Measurements from ENCODE around the gene PRKAR2A. TPM values are rescaled to one million over a fixed set of nuclear protein-coding genes. Genes with fewer than 3 reads are reported as not detected.
"Not testable (repeated sequence)": the region's sequence is repeated elsewhere in the genome, so short reads cannot be mapped to it uniquely, and the experiment has no call there.

Gene PRKAR2A
- total RNA-seq, 1 experiment from 2014 or later = 61.3 TPM

DNA sequence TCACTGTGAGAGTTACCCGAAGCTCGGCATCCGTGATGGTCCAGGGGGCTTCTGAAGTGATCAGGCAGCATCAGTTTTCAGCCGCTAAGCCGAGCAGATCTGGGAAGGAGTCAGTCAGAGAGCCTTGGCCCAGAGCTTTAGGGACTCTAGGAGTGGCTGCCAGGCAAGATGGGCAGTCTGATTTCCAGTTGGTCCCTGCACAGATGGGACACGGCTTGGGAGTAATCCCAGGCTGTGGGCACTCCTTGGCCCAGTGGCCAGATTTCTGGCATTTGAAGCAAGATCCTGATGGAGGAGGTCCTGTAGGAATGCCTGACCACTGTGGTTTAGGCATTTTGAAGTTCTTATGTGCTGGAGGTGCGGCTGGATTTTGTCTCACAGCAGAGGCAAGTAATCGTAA, 120.2 kb downstream of the PRKAR2A start:
- POLR2A ChIA-PET = interaction anchor here (0.9 kb wide), 1 partner anchor 11 kb away, joined by 5 read pairs; the partner anchor contains the start of gene IP6K2
- no peak for DNase-seq (ENCODE audit: unreplicated experiment)
- intact Hi-C loops (cut with micrococcal nuclease) = no loop called here
- H3K9me3 Mint-ChIP-seq (ENCODE audit: unreplicated experiment) = no peaks in the 10 kb centered on the region
- no peaks in the 10 kb centered on the region for H3K4me1 Mint-ChIP-seq (ENCODE audit: insufficient read depth, unreplicated experiment)
- no peaks in the 10 kb centered on the region for H3K27me3 Mint-ChIP-seq (ENCODE audit: insufficient read depth, unreplicated experiment)
- CTCF ChIA-PET = interaction anchor here (4.4 kb wide), 1 partner anchor 12 kb away, joined by 25 read pairs; no protein-coding TSS in a partner anchor
- BruUV-seq (replicated peaks) = no TSS peak
- no peak overlapping the region for H3K4me3 Mint-ChIP-seq (ENCODE audit: unreplicated experiment)
- no peak for TF ChIP-seq CTCF (IDR thresholded peaks at IDR 0.05; ENCODE audit: unreplicated experiment)
- H3K36me3 Mint-ChIP-seq (ENCODE audit: insufficient read depth, unreplicated experiment) = no peaks in the 10 kb centered on the region
- H3K27ac Mint-ChIP-seq (ENCODE audit: low read depth, unreplicated experiment) = no peak overlapping the region

DNA sequence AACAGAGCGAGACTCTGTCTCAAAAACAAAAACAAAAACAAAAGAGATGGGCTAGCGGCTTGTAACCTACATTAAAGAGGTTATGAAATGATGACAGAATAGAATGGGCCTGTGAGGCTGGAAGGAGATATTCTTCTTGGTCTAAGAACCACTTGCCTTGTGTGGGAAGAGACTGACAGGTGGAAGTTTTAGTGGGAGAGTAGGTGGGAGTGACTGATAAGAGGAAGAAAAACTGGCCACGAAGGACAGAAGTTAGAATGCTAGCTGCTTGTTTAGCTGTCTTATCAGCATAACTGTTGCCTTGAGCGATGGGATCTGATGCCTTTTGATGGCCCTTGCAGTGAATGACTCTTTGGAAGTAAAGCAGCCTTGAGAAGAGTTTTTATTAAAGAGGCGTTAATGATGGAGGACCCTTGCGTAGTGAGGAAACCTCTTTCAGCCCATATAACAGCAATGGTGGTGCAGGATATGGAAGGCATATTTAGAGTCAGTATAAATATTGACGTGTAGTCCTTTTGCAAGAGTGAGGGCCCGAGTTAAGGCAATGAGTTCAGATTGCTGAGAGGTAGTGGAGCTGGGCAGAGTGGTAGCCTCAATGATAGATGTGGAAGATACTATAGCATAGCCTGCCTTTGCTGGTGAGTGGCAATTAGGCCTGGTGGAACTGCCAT, 122.4 kb downstream of the PRKAR2A start:
- ChIA-PET POLR2A (interaction anchor here (0.6 to 1.2 kb wide), 2 partner anchors 8 to 11 kb away, joined by 4 read pairs; partner anchors contain the start of gene IP6K2), CTCF (interaction anchor here (1.2 to 4.4 kb wide), 2 partner anchors 14 to 16 kb away, joined by 4 to 25 read pairs; no protein-coding TSS in a partner anchor)
- BruUV-seq (replicated peaks); DNase-seq (ENCODE audit: unreplicated experiment); H3K27ac Mint-ChIP-seq (ENCODE audit: low read depth, unreplicated experiment); H3K4me1 Mint-ChIP-seq (ENCODE audit: insufficient read depth, unreplicated experiment); H3K27me3 Mint-ChIP-seq (ENCODE audit: insufficient read depth, unreplicated experiment); H3K36me3 Mint-ChIP-seq (ENCODE audit: insufficient read depth, unreplicated experiment); H3K9me3 Mint-ChIP-seq (ENCODE audit: unreplicated experiment); intact Hi-C loops (cut with micrococcal nuclease); H3K4me3 Mint-ChIP-seq (ENCODE audit: unreplicated experiment): not testable (repeated sequence)

DNA sequence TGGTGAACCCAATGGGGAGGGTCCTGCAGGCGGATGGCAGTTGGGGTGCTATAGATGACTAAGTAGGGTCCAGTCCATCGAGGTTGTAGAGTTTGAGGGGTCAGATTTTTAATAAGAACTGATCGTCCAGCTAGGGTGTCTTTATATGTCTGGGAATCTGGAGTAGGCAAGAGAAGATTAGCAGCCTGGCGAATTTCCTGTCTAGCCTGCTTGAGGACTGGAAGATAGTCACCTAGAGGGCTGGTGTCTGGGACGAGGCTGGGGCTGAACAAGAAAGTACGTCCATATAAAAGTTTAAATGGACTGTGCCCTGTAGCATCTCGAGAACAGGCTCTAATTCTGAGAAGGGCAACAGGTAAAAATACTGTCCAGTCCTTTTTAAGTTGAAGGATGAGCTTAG, 123.9 kb downstream of the PRKAR2A start:
- intact Hi-C loops (cut with micrococcal nuclease) = no loop called here
- TF ChIP-seq CTCF (IDR thresholded peaks at IDR 0.05; ENCODE audit: unreplicated experiment) = no peak
- H3K27ac Mint-ChIP-seq (ENCODE audit: low read depth, unreplicated experiment) = no peak overlapping the region
- CTCF ChIA-PET = interaction anchor here (0.6 kb wide), 1 partner anchor 12 kb away, joined by 3 read pairs; no protein-coding TSS in a partner anchor
- no peak overlapping the region for H3K4me3 Mint-ChIP-seq (ENCODE audit: unreplicated experiment)
- H3K36me3 Mint-ChIP-seq (ENCODE audit: insufficient read depth, unreplicated experiment) = no peaks in the 10 kb centered on the region
- H3K9me3 Mint-ChIP-seq (ENCODE audit: unreplicated experiment) = no peaks in the 10 kb centered on the region
- DNase-seq (ENCODE audit: unreplicated experiment) = no peak
- no peaks in the 10 kb centered on the region for H3K4me1 Mint-ChIP-seq (ENCODE audit: insufficient read depth, unreplicated experiment)
- no TSS peak for BruUV-seq (replicated peaks)
- POLR2A ChIA-PET = no interaction called here
- no peaks in the 10 kb centered on the region for H3K27me3 Mint-ChIP-seq (ENCODE audit: insufficient read depth, unreplicated experiment)

GRCh38 chr3:48723293-48723692, 124.4 kb downstream of the PRKAR2A start:
- BruUV-seq (replicated peaks); H3K27ac Mint-ChIP-seq (ENCODE audit: low read depth, unreplicated experiment); H3K4me3 Mint-ChIP-seq (ENCODE audit: unreplicated experiment); DNase-seq (ENCODE audit: unreplicated experiment); POLR2A ChIA-PET; intact Hi-C loops (cut with micrococcal nuclease); H3K36me3 Mint-ChIP-seq (ENCODE audit: insufficient read depth, unreplicated experiment); H3K4me1 Mint-ChIP-seq (ENCODE audit: insufficient read depth, unreplicated experiment); H3K27me3 Mint-ChIP-seq (ENCODE audit: insufficient read depth, unreplicated experiment); H3K9me3 Mint-ChIP-seq (ENCODE audit: unreplicated experiment): not testable (repeated sequence)
- CTCF ChIA-PET = interaction anchor here (0.6 kb wide), 1 partner anchor 13 kb away, joined by 3 read pairs; no protein-coding TSS in a partner anchor

Data from MCF 10A (cell line).